A549 treated with CpdA at 1 μM for 4 hours (cell line): Measurements from ENCODE around the gene SOHLH2. TPM values are rescaled to one million over a fixed set of nuclear protein-coding genes. Genes with fewer than 3 reads are reported as not detected.

Experiments used
- total RNA-seq: library from RNA; stranded (reverse); fragments of 200-300 nt; extraction: Qiagen RNA extraction; gene quantifications from 5 replicates; pipeline ENCODE4 v1.2.3, GENCODE V29; 2022; ENCODE audit warnings: low read depth

Gene SOHLH2, protein sequence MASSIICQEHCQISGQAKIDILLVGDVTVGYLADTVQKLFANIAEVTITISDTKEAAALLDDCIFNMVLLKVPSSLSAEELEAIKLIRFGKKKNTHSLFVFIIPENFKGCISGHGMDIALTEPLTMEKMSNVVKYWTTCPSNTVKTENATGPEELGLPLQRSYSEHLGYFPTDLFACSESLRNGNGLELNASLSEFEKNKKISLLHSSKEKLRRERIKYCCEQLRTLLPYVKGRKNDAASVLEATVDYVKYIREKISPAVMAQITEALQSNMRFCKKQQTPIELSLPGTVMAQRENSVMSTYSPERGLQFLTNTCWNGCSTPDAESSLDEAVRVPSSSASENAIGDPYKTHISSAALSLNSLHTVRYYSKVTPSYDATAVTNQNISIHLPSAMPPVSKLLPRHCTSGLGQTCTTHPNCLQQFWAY
- not detected in 5 replicates for total RNA-seq

DNA sequence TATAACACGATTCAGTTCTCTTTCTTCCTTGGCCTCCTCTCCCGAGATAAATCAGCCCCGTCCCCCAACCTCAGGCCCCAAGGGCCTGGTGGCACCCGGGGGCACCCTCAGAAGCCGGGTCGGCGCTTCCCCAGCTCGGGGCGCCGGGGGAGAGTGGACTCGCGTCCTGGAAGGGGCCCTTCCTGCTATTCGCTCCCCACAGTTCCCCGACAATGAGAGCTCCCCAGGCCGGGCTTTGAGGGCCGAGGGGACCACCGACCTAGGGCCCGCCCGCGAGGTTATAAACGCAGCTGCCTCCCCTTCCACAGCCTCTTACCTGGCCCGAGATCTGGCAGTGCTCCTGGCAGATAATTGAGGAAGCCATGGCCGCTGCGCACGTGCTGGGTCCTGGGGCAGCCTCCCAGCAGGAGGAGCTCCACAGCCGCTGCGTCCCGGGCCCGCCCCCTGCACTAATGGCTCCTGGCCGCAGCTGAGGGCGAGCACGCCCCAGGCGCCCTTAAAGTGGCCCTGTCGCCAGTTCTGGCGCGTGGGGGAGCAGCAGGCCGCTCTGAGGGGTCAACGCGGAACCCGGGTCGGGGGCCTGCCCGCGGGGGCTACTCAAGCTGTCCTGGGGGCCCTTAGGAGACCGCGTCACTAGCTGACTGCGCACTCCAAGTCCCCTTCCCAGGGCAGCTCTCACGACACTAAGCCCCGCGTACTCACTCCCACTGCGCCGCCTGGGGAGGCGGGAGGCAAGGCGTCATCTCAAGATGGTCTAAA, at the start of gene SOHLH2:
TSS of gene SOHLH2 (minus strand) at position 394 of the 759 bp plus-strand sequence. CDS start at position 364, 30 bp downstream.

DNA sequence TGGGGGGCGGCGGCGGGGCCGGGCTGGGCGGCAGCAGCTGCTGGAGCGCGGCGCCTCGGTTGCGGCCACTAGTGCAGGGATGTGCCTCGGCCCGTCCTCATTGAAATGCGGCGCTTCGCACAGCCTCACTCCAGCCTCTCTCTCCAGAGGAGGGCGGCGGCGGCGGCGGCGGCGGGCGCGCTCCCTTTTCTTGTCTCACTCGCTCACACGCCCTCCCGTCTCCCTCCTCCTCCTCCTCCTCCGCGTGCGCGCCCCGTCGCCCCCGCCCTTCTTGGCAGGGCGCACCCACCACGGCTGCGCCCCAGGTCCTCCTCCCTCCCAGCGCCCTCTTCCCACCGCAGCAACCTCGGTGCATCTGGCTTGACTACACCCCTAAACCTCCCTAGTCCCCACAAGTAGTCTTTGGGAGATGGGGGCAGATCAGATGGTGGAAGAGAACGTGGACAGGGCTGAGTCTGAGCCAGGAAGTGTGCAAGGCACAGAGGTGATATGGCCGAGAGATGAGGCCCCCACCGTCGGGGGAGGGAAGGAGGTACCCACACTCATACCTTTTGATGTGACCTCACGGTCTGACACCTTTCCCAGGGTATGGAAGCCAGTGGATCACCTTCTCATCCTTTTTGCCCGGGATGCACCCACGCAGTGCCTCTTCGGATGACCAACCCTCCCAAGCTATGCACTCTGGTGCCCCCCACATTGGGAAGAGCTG, 83.0 kb downstream of the SOHLH2 start, which contains the start of gene DCLK1:
TSS of gene DCLK1 (minus strand) at position 161 of the 709 bp plus-strand sequence.

Other genes with a start within 250 kb of the SOHLH2 start
- 0.92 to 1.3 TPM (median 1.0 TPM) in 5 replicates for gene DCLK1, start 83.2 kb downstream of the SOHLH2 start, total RNA-seq
- 0.30 to 0.47 TPM (median 0.40 TPM) in 5 replicates for gene CCDC169, start 83.3 kb upstream of the SOHLH2 start, total RNA-seq
- 25.6 to 40.4 TPM (median 27.0 TPM) in 5 replicates for gene SPART, start 131.8 kb upstream of the SOHLH2 start, total RNA-seq
- gene CCNA1, start 217.9 kb upstream of the SOHLH2 start, total RNA-seq = 0.32 to 0.54 TPM (median 0.38 TPM) in 5 replicates